Ishikawa (cell line): ENCODE results near the gene DECR2.

Experiments
- EP300 ChIP-seq: IDR thresholded peaks from 2 replicates; pipeline ENCODE4 v1.6.1; 2012; ENCODE audit warnings: borderline replicate concordance
- NFIC ChIP-seq: IDR thresholded peaks from 2 replicates; pipeline ENCODE4 v1.6.1; 2012
- RAD21 ChIP-seq: IDR thresholded peaks from 2 replicates; pipeline ENCODE4 v1.6.1; 2012; ENCODE audit warnings: low read depth
- REST ChIP-seq: IDR thresholded peaks from 2 replicates; pipeline ENCODE4 v1.6.1; 2012; ENCODE audit warnings: low read depth, mild to moderate bottlenecking
- TAF1 ChIP-seq: IDR thresholded peaks from 2 replicates; pipeline ENCODE4 v1.6.1; 2012; ENCODE audit warnings: low read depth, mild to moderate bottlenecking
- USF1 ChIP-seq: IDR thresholded peaks from 2 replicates; pipeline ENCODE4 v1.6.1; 2012
- YY1 ChIP-seq: IDR thresholded peaks from 2 replicates; pipeline ENCODE4 v1.6.1; 2012; ENCODE audit warnings: low read depth

- TF ChIP-seq EP300 (no peak), YY1 (no peak), RAD21 (no peak), TAF1 (no peak), USF1 (no peak), NFIC (no peak), REST (no peak)
Observed at GRCh38 chr16:356741-357140, 44.9 kb upstream of the DECR2 start.
